Activated CD8-positive, alpha-beta T cell treated with anti-CD3 and anti-CD28 coated beads for 36 hours (primary cell): ENCODE results near the gene TNNT1. TPM values are rescaled to one million over a fixed set of nuclear protein-coding genes. Genes with fewer than 3 reads are reported as not detected.

Experiments
- ATAC-seq: fragments of 200-7000 bp; cut with Tn5 transposase; one replicate; pipeline ENCODE4 v1.10.0; 2021; ENCODE audit warnings: mild to moderate bottlenecking, moderate library complexity
- CTCF ChIA-PET: fragments of 350-600 bp; sonication (Branson Sonifier 250); formaldehyde crosslinking; loops from one replicate; lab custom pipeline; 2021; ENCODE audit warnings: antibody characterized with exemption; lab: Charles Lee
- POLR2A ChIA-PET: fragments of 350-600 bp; sonication (Branson Sonifier 250); formaldehyde crosslinking; loops from one replicate; lab custom pipeline; 2021; ENCODE audit warnings: antibody characterized with exemption; lab: Charles Lee
- DNase-seq: peaks from one replicate; pipeline ENCODE4 v3.0.0-alpha.2; 2020
- H3K27ac Mint-ChIP-seq: one replicate; pipeline ENCODE4 v1.8.0; 2021; ENCODE audit warnings: mild to moderate bottlenecking, mixed read lengths
- H3K27me3 Mint-ChIP-seq: one replicate; pipeline ENCODE4 v1.8.0; 2021; ENCODE audit warnings: mixed read lengths
- H3K36me3 Mint-ChIP-seq: one replicate; pipeline ENCODE4 v1.8.0; 2021; ENCODE audit warnings: low read depth, mixed read lengths
- H3K4me1 Mint-ChIP-seq: one replicate; pipeline ENCODE4 v1.8.0; 2021; ENCODE audit warnings: low read depth, mixed read lengths
- H3K4me3 Mint-ChIP-seq: one replicate; pipeline ENCODE4 v1.8.0; 2021; ENCODE audit warnings: mild to moderate bottlenecking, moderate library complexity, mixed read lengths
- H3K9me3 Mint-ChIP-seq: one replicate; pipeline ENCODE4 v1.8.0; 2021; ENCODE audit warnings: mixed read lengths
- intact Hi-C: fragments of 100-400 bp; cut with micrococcal nuclease; formaldehyde crosslinking; loops from one replicate; pipeline ENCODE4 v1.10.0; 2022
- total RNA-seq, 2 experiments: library from RNA; stranded (reverse); gene quantifications; one replicate each; pipeline ENCODE4 v1.2.3, GENCODE V29; 2021
- TF ChIP-seq, protein P1 (sequence below): fragments of 200-600 bp; IDR thresholded peaks from one replicate; pipeline ENCODE4 v1.8.0; 2022; ENCODE audit warnings: antibody characterized with exemption, mild to moderate bottlenecking

TNNT1 gene
- total RNA-seq, 2 experiments from 2014 or later: not detected

DNA sequence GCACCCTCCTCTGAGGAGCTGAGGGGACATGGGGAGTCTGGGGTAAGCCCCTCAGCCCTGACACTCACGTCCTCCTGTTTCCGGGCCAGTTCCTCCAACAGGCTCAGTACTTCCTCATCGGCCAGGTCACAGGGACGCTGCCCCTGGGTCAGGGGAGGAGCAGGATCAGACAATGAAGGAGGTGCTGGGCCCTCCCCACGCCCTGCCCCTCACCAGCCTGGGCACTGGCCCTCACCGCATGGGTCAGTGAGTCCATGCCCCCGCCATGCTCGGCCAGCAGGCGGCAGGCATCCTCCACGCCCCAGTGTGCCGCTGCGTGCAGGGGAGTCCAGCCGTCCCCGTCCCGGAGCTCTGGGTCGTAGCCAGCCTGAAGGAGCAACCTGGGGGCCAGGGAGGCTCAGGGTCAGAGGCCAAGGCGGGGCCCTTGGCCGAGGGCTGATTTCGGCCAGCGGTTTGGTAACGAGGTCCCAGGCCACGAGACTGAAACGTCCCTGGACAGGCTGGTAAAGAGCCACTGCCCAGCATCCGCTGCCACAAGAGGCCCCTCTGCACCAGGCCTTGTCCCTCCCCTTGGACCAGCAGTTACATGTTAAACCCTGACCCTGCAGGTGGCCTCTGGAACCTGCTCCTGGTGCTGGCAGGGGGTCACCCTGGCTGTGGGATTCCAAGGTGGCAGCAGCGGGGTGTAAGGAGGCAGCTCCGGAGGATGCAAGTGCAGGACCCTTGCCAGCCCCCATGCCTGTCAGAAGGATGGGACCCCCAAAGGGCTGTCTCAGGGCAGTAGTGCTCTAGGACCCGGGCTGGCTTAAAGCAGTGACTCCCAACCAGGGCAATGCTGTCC is 50.1 kb downstream of the TNNT1 start:
- no peak for ATAC-seq
- CTCF ChIA-PET: interaction anchor here (0.7 to 1.4 kb wide), 3 partner anchors 11 to 61 kb away, joined by 3 read pairs; no protein-coding TSS in a partner anchor

DNA sequence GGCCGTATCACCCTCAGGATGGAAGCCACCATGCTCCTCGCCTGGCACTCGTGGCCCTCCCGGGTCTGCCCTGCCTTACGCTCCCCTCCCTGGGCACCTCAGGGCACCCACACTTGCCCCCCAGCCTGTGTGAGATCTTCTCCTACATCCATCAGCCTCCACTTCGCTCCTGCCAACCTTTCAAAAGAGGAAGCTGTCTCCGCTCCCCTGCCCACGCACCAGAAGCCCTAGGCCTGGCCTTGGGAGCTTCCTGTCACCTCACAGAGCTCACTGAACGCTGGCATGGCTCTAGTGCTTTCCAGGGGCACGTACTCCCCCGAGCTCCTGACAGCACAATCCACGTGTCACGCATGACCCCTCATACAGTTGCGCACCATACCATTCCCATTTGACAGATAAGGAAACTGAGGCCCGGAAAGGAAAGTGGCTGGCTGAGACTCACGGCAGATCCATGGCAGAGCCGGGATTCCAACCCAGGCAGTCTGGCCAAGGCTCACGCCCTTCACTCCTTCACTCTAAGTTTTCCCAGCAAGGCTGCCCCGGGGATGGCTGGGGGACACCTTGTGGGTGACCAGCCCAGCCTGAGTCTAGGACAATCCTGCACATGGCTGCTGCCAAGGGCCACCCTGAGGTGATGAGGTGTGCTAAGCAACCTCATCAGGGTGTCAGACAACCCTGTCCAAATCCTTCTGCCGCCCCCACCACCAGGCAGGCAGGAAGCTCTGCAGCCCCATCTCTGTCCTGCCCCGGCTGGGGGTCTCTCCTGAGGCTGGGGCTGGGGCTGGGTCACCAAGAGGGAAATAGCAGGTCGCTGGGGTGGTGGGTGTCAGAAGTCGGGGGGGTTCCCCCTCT is 50.9 kb downstream of the TNNT1 start:
- Mint-ChIP-seq H3K9me3 (peaks cover under 1% of the 10 kb centered on the region), H3K27ac (no peak overlapping the region), H3K27me3 (no peaks in the 10 kb centered on the region), H3K36me3 (peaks cover 26% of the 10 kb centered on the region), H3K4me1 (no peaks in the 10 kb centered on the region), H3K4me3 (no peak overlapping the region)
- CTCF ChIA-PET: interaction anchor here (0.7 kb wide), 1 partner anchor 10 kb away, joined by 3 read pairs; no protein-coding TSS in a partner anchor
- DNase-seq (no peak), ATAC-seq (no peak)
- intact Hi-C loops: no loop called here
- POLR2A ChIA-PET: no interaction called here
- TF ChIP-seq, protein P1, sequence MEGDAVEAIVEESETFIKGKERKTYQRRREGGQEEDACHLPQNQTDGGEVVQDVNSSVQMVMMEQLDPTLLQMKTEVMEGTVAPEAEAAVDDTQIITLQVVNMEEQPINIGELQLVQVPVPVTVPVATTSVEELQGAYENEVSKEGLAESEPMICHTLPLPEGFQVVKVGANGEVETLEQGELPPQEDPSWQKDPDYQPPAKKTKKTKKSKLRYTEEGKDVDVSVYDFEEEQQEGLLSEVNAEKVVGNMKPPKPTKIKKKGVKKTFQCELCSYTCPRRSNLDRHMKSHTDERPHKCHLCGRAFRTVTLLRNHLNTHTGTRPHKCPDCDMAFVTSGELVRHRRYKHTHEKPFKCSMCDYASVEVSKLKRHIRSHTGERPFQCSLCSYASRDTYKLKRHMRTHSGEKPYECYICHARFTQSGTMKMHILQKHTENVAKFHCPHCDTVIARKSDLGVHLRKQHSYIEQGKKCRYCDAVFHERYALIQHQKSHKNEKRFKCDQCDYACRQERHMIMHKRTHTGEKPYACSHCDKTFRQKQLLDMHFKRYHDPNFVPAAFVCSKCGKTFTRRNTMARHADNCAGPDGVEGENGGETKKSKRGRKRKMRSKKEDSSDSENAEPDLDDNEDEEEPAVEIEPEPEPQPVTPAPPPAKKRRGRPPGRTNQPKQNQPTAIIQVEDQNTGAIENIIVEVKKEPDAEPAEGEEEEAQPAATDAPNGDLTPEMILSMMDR: no peak

More for the DNA sequence above, 50.1 kb downstream of the TNNT1 start:
- intact Hi-C loops: no loop called here
- POLR2A ChIA-PET: no interaction called here
- Mint-ChIP-seq H3K27me3 (no peaks in the 10 kb centered on the region), H3K36me3 (peaks cover 31% of the 10 kb centered on the region), H3K4me3 (no peak overlapping the region), H3K4me1 (no peaks in the 10 kb centered on the region), H3K27ac (no peak overlapping the region), H3K9me3 (peaks cover 1% of the 10 kb centered on the region)
- DNase-seq: no peak
- TF ChIP-seq, protein P1: no peak

DNA sequence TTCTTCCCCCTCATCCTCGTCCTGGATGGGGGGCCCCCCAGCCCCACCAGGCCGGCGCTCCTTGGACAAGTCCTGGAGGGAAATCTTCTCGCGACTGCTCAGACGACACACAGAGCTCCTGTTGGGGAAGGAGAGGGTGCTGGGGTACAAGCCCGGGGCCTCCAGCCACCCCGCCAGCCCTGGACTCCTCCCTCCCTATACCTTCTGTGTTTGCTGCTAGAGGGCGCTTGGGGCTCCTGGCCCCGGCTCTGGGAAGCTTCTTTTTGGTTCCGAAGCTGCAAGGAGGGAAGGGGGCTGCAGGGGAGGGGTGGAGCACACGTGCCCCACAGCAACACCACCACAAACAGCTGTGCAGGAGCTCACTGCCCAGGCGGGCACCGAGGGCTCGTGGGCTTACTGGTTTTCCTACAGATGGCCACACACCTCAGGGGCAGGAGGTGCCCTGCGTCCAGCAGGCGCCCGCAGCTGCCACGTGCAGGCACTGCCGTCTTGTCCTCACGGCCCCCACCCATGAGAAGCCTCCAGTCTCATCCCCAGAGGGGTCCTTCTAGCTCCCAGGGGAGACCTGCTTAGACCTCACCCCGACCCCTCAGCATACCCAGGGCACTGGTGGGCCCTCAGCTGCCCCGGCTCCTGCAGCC is 52.8 kb downstream of the TNNT1 start:
- Mint-ChIP-seq H3K4me3 (no peak overlapping the region), H3K9me3 (no peaks in the 10 kb centered on the region), H3K36me3 (peaks cover 15% of the 10 kb centered on the region), H3K4me1 (no peaks in the 10 kb centered on the region), H3K27ac (no peak overlapping the region), H3K27me3 (no peaks in the 10 kb centered on the region)
- ChIA-PET CTCF (no interaction called here), POLR2A (interaction anchor here (0.5 kb wide), 1 partner anchor 84 kb away, joined by 4 read pairs; no protein-coding TSS in a partner anchor)
- TF ChIP-seq, protein P1: no peak
- ATAC-seq: no peak
- DNase-seq: no peak
- intact Hi-C loops: no loop called here

DNA sequence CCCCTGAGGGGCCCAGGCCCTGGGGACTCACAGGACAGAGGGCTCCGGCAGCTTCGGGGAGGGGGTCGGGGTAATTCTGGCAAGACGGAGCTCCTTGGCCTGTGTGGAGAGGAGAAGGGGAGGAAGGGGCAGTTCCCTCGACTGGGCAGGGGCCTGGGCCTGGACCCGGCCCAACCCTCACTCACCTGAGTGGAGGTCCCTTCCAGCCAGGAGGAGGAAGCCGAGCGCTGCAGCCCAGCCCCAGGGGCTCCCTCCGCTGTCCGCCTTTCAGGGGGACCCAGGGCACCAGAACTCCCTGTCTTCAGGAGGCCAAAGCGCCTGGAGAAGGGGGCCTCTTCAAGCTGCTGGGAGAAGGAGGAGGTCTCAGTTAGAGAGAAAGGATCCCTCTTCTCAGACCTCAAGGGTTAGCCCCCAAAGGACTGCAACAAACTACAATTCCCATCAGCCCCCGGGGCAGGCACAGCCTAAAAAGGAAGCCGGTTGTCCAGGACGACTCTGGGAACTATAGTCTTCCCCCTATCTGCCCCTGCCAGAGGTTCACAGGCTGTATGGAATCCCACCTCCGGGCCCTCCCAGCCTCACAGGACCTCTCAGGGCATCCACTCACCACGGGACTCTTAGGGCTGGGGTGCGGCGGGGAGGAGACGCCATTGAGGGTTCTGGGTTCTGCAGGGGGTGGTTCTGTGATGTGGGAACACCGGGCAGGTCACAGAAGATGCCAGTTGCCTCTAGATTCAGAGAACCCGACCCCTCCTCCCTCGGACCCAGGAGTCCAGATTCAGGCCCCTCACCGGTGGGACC is 53.5 kb downstream of the TNNT1 start:
- intact Hi-C loops: no loop called here
- ChIA-PET CTCF (no interaction called here), POLR2A (interaction anchor here (0.5 kb wide), 1 partner anchor 83 kb away, joined by 4 read pairs; no protein-coding TSS in a partner anchor)
- Mint-ChIP-seq H3K9me3 (no peaks in the 10 kb centered on the region), H3K4me3 (no peak overlapping the region), H3K36me3 (peaks cover 17% of the 10 kb centered on the region), H3K27ac (no peak overlapping the region), H3K27me3 (no peaks in the 10 kb centered on the region), H3K4me1 (no peaks in the 10 kb centered on the region)
- TF ChIP-seq, protein P1: no peak
- no peak for DNase-seq
- peak; percentile 51 for ATAC-seq
